SK-N-SH (cell line): ENCODE data around the gene UCHL3. TPM values are rescaled to one million over a fixed set of nuclear protein-coding genes. Genes with fewer than 3 reads are reported as not detected.

Experiments
- CTCF ChIA-PET: fragments of 300-600, 350-600 bp; formaldehyde crosslinking; extraction: SDS; loops from one replicate; lab custom pipeline; 2021; lab: Yijun Ruan, JAX
- POLR2A ChIA-PET: fragments of 350-600 bp; sonication (Branson Sonifier 250); formaldehyde crosslinking; extraction: SDS; loops from one replicate; lab custom pipeline; 2020; ENCODE audit warnings: antibody characterized with exemption, inconsistent platforms; lab: Yijun Ruan, JAX
- DNase-seq: peaks from one replicate; pipeline ENCODE4 v3.0.0; 2012
- H2AFZ ChIP-seq: fragments of 200-600 bp; sonication (generic); 2 replicates; pipeline ENCODE4 v1.8.1; 2016; ENCODE audit warnings: antibody characterized with exemption, mild to moderate bottlenecking, low read depth
- H3F3A ChIP-seq: fragments of 200-600 bp; sonication (generic); replicated peaks from 2 replicates; pipeline ENCODE3; 2016; ENCODE audit warnings: antibody characterized with exemption, mild to moderate bottlenecking; ENCODE audit not compliant: insufficient read depth
- H3K27ac ChIP-seq, 2 experiments: fragments of 200-500 bp in 1 of 2; fragments of 200-600 bp in 1 of 2; sonication (Bioruptor generic) in 1 of 2; sonication (generic), shearing (Covaris generic) in 1 of 2; 2 replicates each; pipeline versions ENCODE4 v1.5.1 to v1.6.1; 2014 to 2016; ENCODE audit warnings: low read depth in 2 of 2, inconsistent platforms in 1 of 2, low read length in 1 of 2, mild to moderate bottlenecking in 1 of 2, mixed read lengths in 1 of 2
- H3K27me3 ChIP-seq: fragments of 200-600 bp; sonication (generic), shearing (Covaris generic); 2 replicates; pipeline ENCODE4 v1.6.1; 2016; ENCODE audit warnings: mixed run types; ENCODE audit not compliant: insufficient read depth
- H3K36me3 ChIP-seq, 2 experiments: fragments of 200-500 bp in 1 of 2; fragments of 200-600 bp in 1 of 2; sonication (Bioruptor generic) in 1 of 2; sonication (generic) in 1 of 2; replicated peaks in 1 of 2; 2 replicates each; pipeline versions ENCODE3 to v1.5.1; 2014 to 2016; ENCODE audit warnings: low read length in 1 of 2, mild to moderate bottlenecking in 1 of 2; ENCODE audit not compliant: insufficient read depth in 2 of 2, control insufficient read depth in 1 of 2
- H3K4me1 ChIP-seq, 2 experiments: fragments of 200-500 bp in 1 of 2; fragments of 200-600 bp in 1 of 2; sonication (Bioruptor generic) in 1 of 2; sonication (generic), shearing (Covaris generic) in 1 of 2; 2 replicates each; pipeline versions ENCODE4 v1.5.1 to v1.6.1; 2014 to 2016; ENCODE audit warnings: low read depth in 1 of 2, low read length in 1 of 2, mixed run types in 1 of 2; ENCODE audit not compliant: insufficient read depth in 2 of 2, control insufficient read depth in 1 of 2
- H3K4me2 ChIP-seq: fragments of 200-600 bp; sonication (generic), shearing (Covaris generic); 2 replicates; pipeline ENCODE4 v1.6.1; 2017; ENCODE audit warnings: mixed run types
- H3K4me3 ChIP-seq, 2 experiments: fragments of 200-500 bp in 1 of 2; fragments of 200-600 bp in 1 of 2; sonication (Bioruptor generic) in 1 of 2; sonication (generic), shearing (Covaris generic) in 1 of 2; 2 replicates each; pipeline versions ENCODE4 v1.5.1 to v1.8.1; 2014 to 2016; ENCODE audit warnings: low read depth in 2 of 2, inconsistent platforms in 1 of 2, low read length in 1 of 2, mild to moderate bottlenecking in 1 of 2, mixed read lengths in 1 of 2, moderate library complexity in 1 of 2
- H3K79me2 ChIP-seq: fragments of 200-600 bp; sonication (generic); 2 replicates; pipeline ENCODE4 v1.8.1; 2017; ENCODE audit warnings: mild to moderate bottlenecking; ENCODE audit not compliant: insufficient read depth
- H3K9ac ChIP-seq: fragments of 200-600 bp; sonication (generic); 2 replicates; pipeline ENCODE4 v1.6.1; 2017; ENCODE audit warnings: mixed run types
- H3K9me2 ChIP-seq: fragments of 200-600 bp; sonication (generic); 2 replicates; pipeline ENCODE4 v1.6.1; 2017; ENCODE audit warnings: mixed run types
- H3K9me3 ChIP-seq: fragments of 200-600 bp; sonication (generic); 2 replicates; pipeline ENCODE4 v1.6.1; 2017; ENCODE audit warnings: mixed run types, mild to moderate bottlenecking, moderate library complexity
- H4K20me1 ChIP-seq: fragments of 200-600 bp; sonication (generic); 2 replicates; pipeline ENCODE4 v1.6.1; 2017; ENCODE audit warnings: mild to moderate bottlenecking, mixed run types; ENCODE audit not compliant: insufficient read depth
- CTCF ChIP-seq: fragments of 200-600 bp; sonication (generic); IDR thresholded peaks from 2 replicates; pipeline ENCODE4 v1.6.1; 2017; ENCODE audit warnings: antibody characterized with exemption, mild to moderate bottlenecking, moderate library complexity
- ELF1 ChIP-seq: IDR thresholded peaks from 2 replicates; pipeline ENCODE4 v1.4.0; 2012
- EZH2phosphoT487 ChIP-seq: fragments of 200-600 bp; sonication (generic); IDR thresholded peaks from 2 replicates; pipeline ENCODE4 v1.6.1; 2017; ENCODE audit warnings: low read depth, mixed run types, mild to moderate bottlenecking, antibody characterized with exemption, moderate library complexity, borderline replicate concordance
- FOSL2 ChIP-seq: IDR thresholded peaks from 2 replicates; pipeline ENCODE4 v1.4.0; 2012; ENCODE audit warnings: low read depth, mild to moderate bottlenecking, moderate library complexity, borderline replicate concordance
- FOXM1 ChIP-seq: IDR thresholded peaks from 2 replicates; pipeline ENCODE4 v1.4.0; 2012; ENCODE audit warnings: low read depth, mild to moderate bottlenecking
- GABPA ChIP-seq: IDR thresholded peaks from 2 replicates; pipeline ENCODE4 v1.4.0; 2012; ENCODE audit warnings: low read depth, mild to moderate bottlenecking
- IRF3 ChIP-seq: fragments of 150-350 bp; IDR thresholded peaks from 2 replicates; pipeline ENCODE4 v1.6.1; 2016; ENCODE audit warnings: mild to moderate bottlenecking, low read depth, low read length
- MAX ChIP-seq: IDR thresholded peaks from 2 replicates; pipeline ENCODE4 v1.4.0; 2012; ENCODE audit warnings: low read depth
- MEF2A ChIP-seq: IDR thresholded peaks from 2 replicates; pipeline ENCODE4 v1.4.0; 2012; ENCODE audit warnings: low read depth, borderline replicate concordance
- MXI1 ChIP-seq: IDR thresholded peaks from 2 replicates; pipeline ENCODE4 v1.6.1; 2012; ENCODE audit warnings: mild to moderate bottlenecking, low read depth, low read length, improper control_type of control experiment
- NFIC ChIP-seq: IDR thresholded peaks from 2 replicates; pipeline ENCODE4 v1.4.0; 2012; ENCODE audit warnings: borderline replicate concordance
- PBX3 ChIP-seq: IDR thresholded peaks from 2 replicates; pipeline ENCODE4; 2012
- RAD21 ChIP-seq: IDR thresholded peaks from 2 replicates; pipeline ENCODE4 v1.6.1; 2012; ENCODE audit warnings: mild to moderate bottlenecking, low read length
- RCOR1 ChIP-seq: fragments of 150-350 bp; IDR thresholded peaks from 2 replicates; pipeline ENCODE4 v1.6.1; 2017; ENCODE audit warnings: antibody characterized with exemption, low read length
- TCF12 ChIP-seq: IDR thresholded peaks from 2 replicates; pipeline ENCODE4 v1.4.0; 2012
- USF2 ChIP-seq: fragments of 150-350 bp; IDR thresholded peaks from 2 replicates; pipeline ENCODE4 v1.6.1; 2017; ENCODE audit warnings: antibody characterized with exemption, low read length, low read depth, borderline replicate concordance
- WGBS: methylation state at CpG from one replicate; pipeline ENCODE4 v1.1.6; 2017; ENCODE audit warnings: low lambda C conversion rate; 5-methylcytosine and 5-hydroxymethylcytosine counted together
- polyA plus RNA-seq, 3 experiments: library from polyadenylated mRNA; depleted of rRNA; stranded (reverse); fragments of >200 nt; gene quantifications; 2 replicates each; pipeline ENCODE4 v1.2.3, GENCODE V29; 2012

Gene UCHL3
- polyA plus RNA-seq, 1 of the 3 experiments (the other 2 are of a cell fraction), result 28.8 TPM

- H3K9ac ChIP-seq, result no peak overlapping the region
- DNase-seq, result no peak
- no peaks in the 10 kb centered on the region for H3K9me2 ChIP-seq
- no peaks in the 10 kb centered on the region for H3K27me3 ChIP-seq
- no peak overlapping the region for H3K4me2 ChIP-seq
- POLR2A ChIA-PET, result interaction anchor here (0.5 kb wide), 1 partner anchor 35 kb away, joined by 4 read pairs; no protein-coding TSS in a partner anchor
- TF ChIP-seq TCF12, result no peak
- TF ChIP-seq USF2, result no peak
- TF ChIP-seq RAD21, result no peak
- no peak for TF ChIP-seq NFIC
- no peak for TF ChIP-seq EZH2phosphoT487
- TF ChIP-seq CTCF, result no peak
- no peak for TF ChIP-seq RCOR1
- TF ChIP-seq MXI1, result no peak
- no peak for TF ChIP-seq GABPA
- no peak for TF ChIP-seq FOXM1
- no peak for TF ChIP-seq PBX3
- no peak for TF ChIP-seq FOSL2
- H3K9me3 ChIP-seq, result no peaks in the 10 kb centered on the region
- H3K79me2 ChIP-seq, result no peaks in the 10 kb centered on the region
- no peak overlapping the region for H2AFZ ChIP-seq
- CTCF ChIA-PET, result no interaction called here
- H3K4me3 ChIP-seq, result no peak overlapping the region
- 72% methylated on average over 3 of the region's 3 CpGs for WGBS
- no peaks in the 10 kb centered on the region for H3K4me1 ChIP-seq
- no peak overlapping the region for H3K27ac ChIP-seq
- peaks cover 9 to 16% of the 10 kb centered on the region in 2 experiments for H3K36me3 ChIP-seq
- no peaks in the 10 kb centered on the region for H4K20me1 ChIP-seq
- H3F3A ChIP-seq, result no peaks in the 10 kb centered on the region
Observed at GRCh38 chr13:75521956-75522355, 27.6 kb upstream of the UCHL3 start.

GRCh38 chr13:75530549-75530961 lies 19.0 kb upstream of the UCHL3 start:
- H3K4me3 ChIP-seq, result no peak overlapping the region
- H3K9me2 ChIP-seq, result no peaks in the 10 kb centered on the region
- H3F3A ChIP-seq, result peaks cover 3% of the 10 kb centered on the region
- H3K4me2 ChIP-seq, result no peak overlapping the region
- ChIA-PET POLR2A (no interaction called here), CTCF (interaction anchor here (1.2 to 1.6 kb wide), 2 partner anchors 8 to 48 kb away, joined by 3 to 4 read pairs; partner anchors contain the start of gene TBC1D4)
- H3K9me3 ChIP-seq, result no peaks in the 10 kb centered on the region
- TF ChIP-seq MEF2A (no peak), IRF3 (no peak), MAX (no peak), ELF1 (no peak)
- no peak overlapping the region for H3K27ac ChIP-seq
- peaks cover 4% of the 10 kb centered on the region; the same call in 1 of the 2 replicates for H3K79me2 ChIP-seq
- H2AFZ ChIP-seq, result no peak overlapping the region
- H3K4me1 ChIP-seq, result peaks cover 0 to 4% of the 10 kb centered on the region in 2 experiments; a peak in 1 of 4 replicates
- no peak for DNase-seq
- H4K20me1 ChIP-seq, result no peaks in the 10 kb centered on the region
- H3K36me3 ChIP-seq, result peaks cover 40 to 45% of the 10 kb centered on the region in 2 experiments
- H3K27me3 ChIP-seq, result no peaks in the 10 kb centered on the region
- no peak overlapping the region for H3K9ac ChIP-seq
